ENCODE measurements around the gene LRRC17. TPM values are rescaled to one million over a fixed set of nuclear protein-coding genes. Genes with fewer than 3 reads are reported as not detected.

Gene LRRC17
- total and polyA plus RNA-seq, 10 of the 15 experiments (the other 5 are each of a cell fraction or from before 2014, with no cell fraction given) = 0.06 to 0.31 (median 0.10) TPM; not detected in 5

DNA sequence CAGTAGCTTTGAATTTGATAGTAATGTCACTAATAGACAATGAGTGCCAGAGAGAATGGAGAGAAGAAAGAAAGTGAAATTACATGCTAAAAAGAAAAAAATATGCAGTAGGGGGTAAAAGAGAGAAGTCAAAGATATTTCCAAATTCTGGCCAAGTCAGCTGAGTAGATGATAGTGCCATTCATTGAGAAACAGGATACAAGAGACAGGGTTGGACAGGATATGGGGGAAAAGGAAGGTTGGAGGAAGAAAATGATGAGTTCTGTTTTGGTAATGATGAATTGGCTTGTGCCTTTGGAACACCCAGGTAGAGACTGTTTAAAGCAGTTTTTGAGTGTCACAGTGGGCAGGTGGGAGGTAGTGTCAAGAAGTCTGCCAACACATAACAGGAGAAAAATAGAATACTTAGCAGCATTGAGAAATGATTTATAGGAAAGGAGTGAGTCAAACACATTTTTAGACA is 78.3 kb downstream of the LRRC17 start:
- Histone ChIP-seq H3K36me3 (ENCODE audit: control insufficient read depth in 2 of 2, insufficient read depth in 2 of 2, low read length in 1 of 2) (no peaks in the 10 kb centered on the region), H3K27me3 (replicated peaks in 1 of 2; ENCODE audit: control insufficient read depth in 2 of 2, insufficient read depth in 2 of 2, low read length in 1 of 2) (peaks cover 0 to 3% of the 10 kb centered on the region in 2 experiments; a peak in 2 of 4 replicates), H3K4me2 (ENCODE audit: control insufficient read depth, insufficient read depth) (no peak overlapping the region), H3K9me3 (replicated peaks; ENCODE audit: control insufficient read depth, insufficient read depth, low read length) (no peaks in the 10 kb centered on the region; the same call in 2 of the 3 replicates), H3K9ac (ENCODE audit: control insufficient read depth, insufficient read depth, low read length) (no peak overlapping the region), H3K27ac (ENCODE audit: control insufficient read depth, insufficient read depth) (no peak overlapping the region), H3K4me3 (no peak overlapping the region), H4K20me1 (ENCODE audit: control insufficient read depth, insufficient read depth) (no peaks in the 10 kb centered on the region), H3K79me2 (ENCODE audit: control insufficient read depth, insufficient read depth, low read length) (no peaks in the 10 kb centered on the region), H2AFZ (ENCODE audit: control insufficient read depth, low read depth, low read length) (no peak overlapping the region), H3K4me1 (ENCODE audit: control insufficient read depth, insufficient read depth, low read length) (no peaks in the 10 kb centered on the region)
- in situ Hi-C loops (cut with MboI) = no loop called here
- ChIA-PET SMC1A (ENCODE audit: uncharacterized antibody, unreplicated experiment) (interaction anchor here (1.2 kb wide), 1 partner anchor 16 kb away, joined by 3 read pairs; no protein-coding TSS in a partner anchor), CTCF (no interaction called here), POLR2A (no interaction called here), RAD21 (ENCODE audit: unreplicated experiment) (no interaction called here)
- no peak for DNase-seq (ENCODE audit: low read depth, low spot score)
- ATAC-seq = no peak
- no peak for FAIRE-seq
- intact Hi-C loops (cut with micrococcal nuclease; ENCODE audit: unreplicated experiment) = no loop called here
- BruUV-seq (replicated peaks) = no TSS peak
- no peak for TF ChIP-seq POLR2A (IDR thresholded peaks at IDR 0.05; ENCODE audit: low read depth, low read length)
- TF ChIP-seq NR2C2 (IDR thresholded peaks at IDR 0.05; ENCODE audit: borderline replicate concordance, control insufficient read depth, insufficient read length, low read depth) = no peak
- no peak for TF ChIP-seq JUND (IDR thresholded peaks at IDR 0.05; ENCODE audit: low read depth, low read length)
- TF ChIP-seq, protein P1, sequence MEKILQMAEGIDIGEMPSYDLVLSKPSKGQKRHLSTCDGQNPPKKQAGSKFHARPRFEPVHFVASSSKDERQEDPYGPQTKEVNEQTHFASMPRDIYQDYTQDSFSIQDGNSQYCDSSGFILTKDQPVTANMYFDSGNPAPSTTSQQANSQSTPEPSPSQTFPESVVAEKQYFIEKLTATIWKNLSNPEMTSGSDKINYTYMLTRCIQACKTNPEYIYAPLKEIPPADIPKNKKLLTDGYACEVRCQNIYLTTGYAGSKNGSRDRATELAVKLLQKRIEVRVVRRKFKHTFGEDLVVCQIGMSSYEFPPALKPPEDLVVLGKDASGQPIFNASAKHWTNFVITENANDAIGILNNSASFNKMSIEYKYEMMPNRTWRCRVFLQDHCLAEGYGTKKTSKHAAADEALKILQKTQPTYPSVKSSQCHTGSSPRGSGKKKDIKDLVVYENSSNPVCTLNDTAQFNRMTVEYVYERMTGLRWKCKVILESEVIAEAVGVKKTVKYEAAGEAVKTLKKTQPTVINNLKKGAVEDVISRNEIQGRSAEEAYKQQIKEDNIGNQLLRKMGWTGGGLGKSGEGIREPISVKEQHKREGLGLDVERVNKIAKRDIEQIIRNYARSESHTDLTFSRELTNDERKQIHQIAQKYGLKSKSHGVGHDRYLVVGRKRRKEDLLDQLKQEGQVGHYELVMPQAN (conservative IDR thresholded peaks at IDR 0.05) = no peak
- TF ChIP-seq, protein P2, sequence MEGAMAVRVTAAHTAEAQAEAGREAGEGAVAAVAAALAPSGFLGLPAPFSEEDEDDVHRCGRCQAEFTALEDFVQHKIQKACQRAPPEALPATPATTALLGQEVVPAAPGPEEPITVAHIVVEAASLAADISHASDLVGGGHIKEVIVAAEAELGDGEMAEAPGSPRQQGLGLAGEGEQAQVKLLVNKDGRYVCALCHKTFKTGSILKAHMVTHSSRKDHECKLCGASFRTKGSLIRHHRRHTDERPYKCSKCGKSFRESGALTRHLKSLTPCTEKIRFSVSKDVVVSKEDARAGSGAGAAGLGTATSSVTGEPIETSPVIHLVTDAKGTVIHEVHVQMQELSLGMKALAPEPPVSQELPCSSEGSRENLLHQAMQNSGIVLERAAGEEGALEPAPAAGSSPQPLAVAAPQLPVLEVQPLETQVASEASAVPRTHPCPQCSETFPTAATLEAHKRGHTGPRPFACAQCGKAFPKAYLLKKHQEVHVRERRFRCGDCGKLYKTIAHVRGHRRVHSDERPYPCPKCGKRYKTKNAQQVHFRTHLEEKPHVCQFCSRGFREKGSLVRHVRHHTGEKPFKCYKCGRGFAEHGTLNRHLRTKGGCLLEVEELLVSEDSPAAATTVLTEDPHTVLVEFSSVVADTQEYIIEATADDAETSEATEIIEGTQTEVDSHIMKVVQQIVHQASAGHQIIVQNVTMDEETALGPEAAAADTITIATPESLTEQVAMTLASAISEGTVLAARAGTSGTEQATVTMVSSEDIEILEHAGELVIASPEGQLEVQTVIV (IDR thresholded peaks at IDR 0.05; ENCODE audit: borderline replicate concordance, partially characterized antibody) = no peak
- TF ChIP-seq, protein P3, sequence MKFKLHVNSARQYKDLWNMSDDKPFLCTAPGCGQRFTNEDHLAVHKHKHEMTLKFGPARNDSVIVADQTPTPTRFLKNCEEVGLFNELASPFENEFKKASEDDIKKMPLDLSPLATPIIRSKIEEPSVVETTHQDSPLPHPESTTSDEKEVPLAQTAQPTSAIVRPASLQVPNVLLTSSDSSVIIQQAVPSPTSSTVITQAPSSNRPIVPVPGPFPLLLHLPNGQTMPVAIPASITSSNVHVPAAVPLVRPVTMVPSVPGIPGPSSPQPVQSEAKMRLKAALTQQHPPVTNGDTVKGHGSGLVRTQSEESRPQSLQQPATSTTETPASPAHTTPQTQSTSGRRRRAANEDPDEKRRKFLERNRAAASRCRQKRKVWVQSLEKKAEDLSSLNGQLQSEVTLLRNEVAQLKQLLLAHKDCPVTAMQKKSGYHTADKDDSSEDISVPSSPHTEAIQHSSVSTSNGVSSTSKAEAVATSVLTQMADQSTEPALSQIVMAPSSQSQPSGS (IDR thresholded peaks at IDR 0.05; ENCODE audit: low read length) = no peak
- no peak for TF ChIP-seq MXI1 (IDR thresholded peaks at IDR 0.05; ENCODE audit: low read depth, low read length)
- TF ChIP-seq SMC3 (IDR thresholded peaks at IDR 0.05; ENCODE audit: borderline replicate concordance, low read length) = no peak
- no peak for TF ChIP-seq SMAD1 (IDR thresholded peaks at IDR 0.05; ENCODE audit: low read depth, partially characterized antibody)
- no peak for TF ChIP-seq STAT3 (IDR thresholded peaks at IDR 0.05; ENCODE audit: low read depth, low read length)
- TF ChIP-seq RB1 (IDR thresholded peaks at IDR 0.05; ENCODE audit: borderline replicate concordance) = no peak
- TF ChIP-seq SREBF1 (IDR thresholded peaks at IDR 0.05; ENCODE audit: low read length) = no peak
- TF ChIP-seq, protein P4, sequence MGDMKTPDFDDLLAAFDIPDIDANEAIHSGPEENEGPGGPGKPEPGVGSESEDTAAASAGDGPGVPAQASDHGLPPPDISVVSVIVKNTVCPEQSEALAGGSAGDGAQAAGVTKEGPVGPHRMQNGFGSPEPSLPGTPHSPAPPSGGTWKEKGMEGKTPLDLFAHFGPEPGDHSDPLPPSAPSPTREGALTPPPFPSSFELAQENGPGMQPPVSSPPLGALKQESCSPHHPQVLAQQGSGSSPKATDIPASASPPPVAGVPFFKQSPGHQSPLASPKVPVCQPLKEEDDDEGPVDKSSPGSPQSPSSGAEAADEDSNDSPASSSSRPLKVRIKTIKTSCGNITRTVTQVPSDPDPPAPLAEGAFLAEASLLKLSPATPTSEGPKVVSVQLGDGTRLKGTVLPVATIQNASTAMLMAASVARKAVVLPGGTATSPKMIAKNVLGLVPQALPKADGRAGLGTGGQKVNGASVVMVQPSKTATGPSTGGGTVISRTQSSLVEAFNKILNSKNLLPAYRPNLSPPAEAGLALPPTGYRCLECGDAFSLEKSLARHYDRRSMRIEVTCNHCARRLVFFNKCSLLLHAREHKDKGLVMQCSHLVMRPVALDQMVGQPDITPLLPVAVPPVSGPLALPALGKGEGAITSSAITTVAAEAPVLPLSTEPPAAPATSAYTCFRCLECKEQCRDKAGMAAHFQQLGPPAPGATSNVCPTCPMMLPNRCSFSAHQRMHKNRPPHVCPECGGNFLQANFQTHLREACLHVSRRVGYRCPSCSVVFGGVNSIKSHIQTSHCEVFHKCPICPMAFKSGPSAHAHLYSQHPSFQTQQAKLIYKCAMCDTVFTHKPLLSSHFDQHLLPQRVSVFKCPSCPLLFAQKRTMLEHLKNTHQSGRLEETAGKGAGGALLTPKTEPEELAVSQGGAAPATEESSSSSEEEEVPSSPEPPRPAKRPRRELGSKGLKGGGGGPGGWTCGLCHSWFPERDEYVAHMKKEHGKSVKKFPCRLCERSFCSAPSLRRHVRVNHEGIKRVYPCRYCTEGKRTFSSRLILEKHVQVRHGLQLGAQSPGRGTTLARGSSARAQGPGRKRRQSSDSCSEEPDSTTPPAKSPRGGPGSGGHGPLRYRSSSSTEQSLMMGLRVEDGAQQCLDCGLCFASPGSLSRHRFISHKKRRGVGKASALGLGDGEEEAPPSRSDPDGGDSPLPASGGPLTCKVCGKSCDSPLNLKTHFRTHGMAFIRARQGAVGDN (IDR thresholded peaks at IDR 0.05) = no peak
- no peak for TF ChIP-seq ASH2L (IDR thresholded peaks at IDR 0.05; ENCODE audit: borderline replicate concordance, low read depth)
- TF ChIP-seq CREB1 (IDR thresholded peaks at IDR 0.05; ENCODE audit: low read depth) = no peak

Data from GM12878 (cell line).